HepG2 (cell line): ENCODE results near the gene TGFA. TPM values are rescaled to one million over a fixed set of nuclear protein-coding genes. Genes with fewer than 3 reads are reported as not detected.

ENCODE experiments used
- ARNTL ChIP-seq: sonication (generic); formaldehyde crosslinking; IDR thresholded peaks from 2 replicates; pipeline ENCODE4 v1.4.0; 2020; ENCODE audit warnings: mild to moderate bottlenecking, missing genetic modification reagents
- CENPT ChIP-seq: sonication (generic); formaldehyde crosslinking; IDR thresholded peaks from 2 replicates; pipeline ENCODE4 v1.8.0; 2022; ENCODE audit warnings: low read depth, mild to moderate bottlenecking, moderate library complexity, missing genetic modification reagents
- EHMT2 ChIP-seq: fragments of 200-600 bp; sonication (generic); IDR thresholded peaks from 2 replicates; pipeline ENCODE4 v1.7.0; 2017; ENCODE audit warnings: antibody characterized with exemption, low read depth, low read length, borderline replicate concordance
- EP300 ChIP-seq, 3 experiments: sonication (generic) in 1 of 3; formaldehyde crosslinking in 1 of 3; IDR thresholded peaks; 2 replicates each; pipeline versions ENCODE4 v1.5.1 to v1.6.1; 2011 to 2020; ENCODE audit warnings: low read depth in 2 of 3, low read length in 2 of 3, borderline replicate concordance in 1 of 3, improper control_type of control experiment in 1 of 3, mild to moderate bottlenecking in 1 of 3, missing genetic modification reagents in 1 of 3, moderate library complexity in 1 of 3
- GFI1 ChIP-seq: sonication (generic); formaldehyde crosslinking; IDR thresholded peaks from 2 replicates; pipeline ENCODE4 v1.5.0; 2020; ENCODE audit warnings: missing genetic modification reagents, mild to moderate bottlenecking, borderline replicate concordance
- HHEX ChIP-seq: IDR thresholded peaks from 2 replicates; pipeline ENCODE4 v1.6.1; 2016; ENCODE audit warnings: control low read depth
- ISL2 ChIP-seq: sonication (generic); formaldehyde crosslinking; IDR thresholded peaks from 2 replicates; pipeline ENCODE4 v1.5.0; 2020; ENCODE audit warnings: missing genetic modification reagents
- KDM5A ChIP-seq: fragments of 200-600 bp; sonication (generic); IDR thresholded peaks from 2 replicates; pipeline ENCODE4 v1.7.0; 2018; ENCODE audit warnings: antibody characterized with exemption, mild to moderate bottlenecking, low read length, borderline replicate concordance
- NCOR1 ChIP-seq: fragments of 200-600 bp; sonication (generic); IDR thresholded peaks from 2 replicates; pipeline ENCODE4 v1.7.0; 2017; ENCODE audit warnings: antibody characterized with exemption, low read length, borderline replicate concordance
- NFATC3 ChIP-seq: sonication (generic); formaldehyde crosslinking; IDR thresholded peaks from 2 replicates; pipeline ENCODE4 v1.5.1; 2020; ENCODE audit warnings: mild to moderate bottlenecking, missing genetic modification reagents
- RBM22 ChIP-seq: fragments of 200-400 bp; formaldehyde crosslinking; optimal IDR thresholded peaks from 2 replicates; pipeline ENCODE3; 2017; ENCODE audit warnings: mild to moderate bottlenecking, low read length, moderate library complexity
- REXO4 ChIP-seq: sonication (generic); formaldehyde crosslinking; IDR thresholded peaks from 2 replicates; pipeline ENCODE4 v1.8.0; 2022; ENCODE audit warnings: missing genetic modification reagents, mild to moderate bottlenecking, borderline replicate concordance
- RXRA ChIP-seq: sonication (generic); formaldehyde crosslinking; IDR thresholded peaks from 2 replicates; pipeline ENCODE4 v1.5.1; 2020; ENCODE audit warnings: missing genetic modification reagents
- SP140L ChIP-seq: sonication (generic); formaldehyde crosslinking; IDR thresholded peaks from 2 replicates; pipeline ENCODE4 v1.4.0; 2020; ENCODE audit warnings: missing genetic modification reagents, borderline replicate concordance
- SRF ChIP-seq: IDR thresholded peaks from 2 replicates; pipeline ENCODE4 v1.6.1; 2011; ENCODE audit warnings: mild to moderate bottlenecking, low read depth, low read length, moderate library complexity
- TBX2 ChIP-seq: sonication (generic); formaldehyde crosslinking; IDR thresholded peaks from 2 replicates; pipeline ENCODE4 v1.5.0; 2020; ENCODE audit warnings: missing genetic modification reagents, mild to moderate bottlenecking, borderline replicate concordance
- TCF12 ChIP-seq, 2 experiments: fragments of 450-650 bp in 1 of 2; sonication (generic) in 1 of 2; formaldehyde crosslinking in 1 of 2; IDR thresholded peaks; 2 replicates each; pipeline versions ENCODE4 v1.6.1 to v1.8.0; 2017 to 2022; ENCODE audit warnings: antibody characterized with exemption in 1 of 2, mild to moderate bottlenecking in 1 of 2, missing genetic modification reagents in 1 of 2, moderate library complexity in 1 of 2
- YEATS4 ChIP-seq: sonication (generic); formaldehyde crosslinking; IDR thresholded peaks from 2 replicates; pipeline ENCODE4 v1.4.0; 2020; ENCODE audit warnings: missing genetic modification reagents, borderline replicate concordance
- ZFP62 ChIP-seq: sonication (generic); formaldehyde crosslinking; IDR thresholded peaks from 2 replicates; pipeline ENCODE4 v1.4.0; 2020; ENCODE audit warnings: missing genetic modification reagents
- ZNF12 ChIP-seq: sonication (generic); formaldehyde crosslinking; IDR thresholded peaks from 2 replicates; pipeline ENCODE4 v1.5.0; 2020; ENCODE audit warnings: missing genetic modification reagents
- ZNF224 ChIP-seq: sonication (generic); formaldehyde crosslinking; IDR thresholded peaks from 2 replicates; pipeline ENCODE4 v1.5.0; 2020; ENCODE audit warnings: mild to moderate bottlenecking, missing genetic modification reagents
- ZNF619 ChIP-seq: sonication (generic); formaldehyde crosslinking; IDR thresholded peaks from 2 replicates; pipeline ENCODE4 v1.4.0; 2020; ENCODE audit warnings: mild to moderate bottlenecking, missing genetic modification reagents
- ZNF678 ChIP-seq: sonication (generic); formaldehyde crosslinking; IDR thresholded peaks from 2 replicates; pipeline ENCODE4 v1.4.0; 2020; ENCODE audit warnings: mild to moderate bottlenecking, missing genetic modification reagents
- polyA plus RNA-seq, 8 experiments: library from polyadenylated mRNA; depleted of rRNA in 3 of 8; stranded (reverse) in 7 of 8; unstranded in 1 of 8; fragments of >200 nt; fragmentation: Illumina TruSeq in 4 of 8; extraction: Trizol in 4 of 8; gene quantifications; 2 replicates each; pipeline versions ENCODE4 v1.2.1 to v1.2.3, GENCODE V29; 2011 to 2016; ENCODE audit warnings: low read depth in 4 of 8, missing spikeins in 1 of 8, mixed read lengths in 1 of 8; ENCODE audit not compliant: insufficient read depth in 1 of 8
- total RNA-seq, 5 experiments: library from RNA; depleted of rRNA; stranded (reverse); fragments of >200 nt; fragmentation: Illumina TruSeq; extraction: Trizol; gene quantifications; 2 replicates each; pipeline ENCODE4 v1.2.3, GENCODE V29; 2016; ENCODE audit warnings: low read depth in 1 of 5
- TF ChIP-seq, protein P1 (sequence below): sonication (generic); formaldehyde crosslinking; IDR thresholded peaks from 2 replicates; pipeline ENCODE4 v1.5.1; 2020; ENCODE audit warnings: mild to moderate bottlenecking, missing genetic modification reagents, moderate library complexity
- TF ChIP-seq, protein P2 (sequence below): sonication (generic); formaldehyde crosslinking; IDR thresholded peaks from 2 replicates; pipeline ENCODE4 v1.5.0; 2020; ENCODE audit warnings: mild to moderate bottlenecking, missing genetic modification reagents
- TF ChIP-seq, protein P3 (sequence below): sonication (generic); formaldehyde crosslinking; conservative IDR thresholded peaks from 2 replicates; pipeline ENCODE4 v1.8.1; 2023; ENCODE audit warnings: missing genetic modification reagents

Gene TGFA
- total and polyA plus RNA-seq, 2 of the 13 experiments (the other 11 are each of a cell fraction or from before 2014, with no cell fraction given), result 7.8 to 15.3 TPM

DNA sequence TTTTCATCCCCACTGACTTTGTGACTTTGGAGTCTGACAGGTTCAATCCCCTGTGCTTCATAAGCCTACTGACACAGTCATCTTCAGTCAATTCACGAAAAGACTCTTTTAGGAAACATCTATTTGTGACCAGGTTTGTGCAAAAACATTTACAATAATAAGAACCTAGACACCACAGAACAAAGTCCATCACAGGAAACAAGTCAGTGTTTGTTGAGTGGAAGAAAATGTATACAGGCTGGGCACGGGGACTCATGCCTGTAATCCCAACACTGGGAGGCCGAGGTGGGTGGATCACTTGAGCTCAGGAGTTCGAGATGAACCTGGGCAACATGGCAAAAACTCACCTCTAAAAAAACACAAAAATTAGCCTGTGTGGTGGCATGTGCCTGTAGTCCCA, 49.7 kb downstream of the TGFA start (continued):
- TF ChIP-seq, protein P1, sequence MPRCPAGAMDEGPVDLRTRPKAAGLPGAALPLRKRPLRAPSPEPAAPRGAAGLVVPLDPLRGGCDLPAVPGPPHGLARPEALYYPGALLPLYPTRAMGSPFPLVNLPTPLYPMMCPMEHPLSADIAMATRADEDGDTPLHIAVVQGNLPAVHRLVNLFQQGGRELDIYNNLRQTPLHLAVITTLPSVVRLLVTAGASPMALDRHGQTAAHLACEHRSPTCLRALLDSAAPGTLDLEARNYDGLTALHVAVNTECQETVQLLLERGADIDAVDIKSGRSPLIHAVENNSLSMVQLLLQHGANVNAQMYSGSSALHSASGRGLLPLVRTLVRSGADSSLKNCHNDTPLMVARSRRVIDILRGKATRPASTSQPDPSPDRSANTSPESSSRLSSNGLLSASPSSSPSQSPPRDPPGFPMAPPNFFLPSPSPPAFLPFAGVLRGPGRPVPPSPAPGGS (CRISPR knock-in tag), result no peak
- TF ChIP-seq ZFP62 (CRISPR knock-in tag) (no peak), KDM5A (no peak), ISL2 (CRISPR knock-in tag) (no peak), TBX2 (CRISPR knock-in tag) (peak; percentile 41; the same call in 1 of the 2 replicates), ZNF224 (CRISPR knock-in tag) (no peak), ARNTL (CRISPR knock-in tag) (no peak), EHMT2 (peak; percentile 35; the same call in 1 of the 2 replicates), RXRA (CRISPR knock-in tag) (no peak), SRF (no peak), GFI1 (CRISPR knock-in tag) (no peak), ZNF678 (CRISPR knock-in tag) (no peak), ZNF619 (CRISPR knock-in tag) (no peak), REXO4 (CRISPR knock-in tag) (no peak), CENPT (CRISPR knock-in tag) (no peak), SP140L (CRISPR knock-in tag) (no peak), NFATC3 (CRISPR knock-in tag) (no peak), HHEX (CRISPR knock-in tag) (no peak), YEATS4 (CRISPR knock-in tag) (no peak), EP300 (IDR thresholded peaks at IDR 0.05; ENCODE audit: low read depth in 2 of 2, low read length in 2 of 2) (peak in 1 of 2 experiments; percentile 70; a peak in 2 of 4 replicates), EP300 (CRISPR knock-in tag; IDR thresholded peaks at IDR 0.05; ENCODE audit: borderline replicate concordance) (no peak), RBM22 (no peak), NCOR1 (no peak), TCF12 (IDR thresholded peaks at IDR 0.05) (no peak), TCF12 (CRISPR knock-in tag; IDR thresholded peaks at IDR 0.05) (no peak), ZNF12 (no peak)
- TF ChIP-seq, protein P2, sequence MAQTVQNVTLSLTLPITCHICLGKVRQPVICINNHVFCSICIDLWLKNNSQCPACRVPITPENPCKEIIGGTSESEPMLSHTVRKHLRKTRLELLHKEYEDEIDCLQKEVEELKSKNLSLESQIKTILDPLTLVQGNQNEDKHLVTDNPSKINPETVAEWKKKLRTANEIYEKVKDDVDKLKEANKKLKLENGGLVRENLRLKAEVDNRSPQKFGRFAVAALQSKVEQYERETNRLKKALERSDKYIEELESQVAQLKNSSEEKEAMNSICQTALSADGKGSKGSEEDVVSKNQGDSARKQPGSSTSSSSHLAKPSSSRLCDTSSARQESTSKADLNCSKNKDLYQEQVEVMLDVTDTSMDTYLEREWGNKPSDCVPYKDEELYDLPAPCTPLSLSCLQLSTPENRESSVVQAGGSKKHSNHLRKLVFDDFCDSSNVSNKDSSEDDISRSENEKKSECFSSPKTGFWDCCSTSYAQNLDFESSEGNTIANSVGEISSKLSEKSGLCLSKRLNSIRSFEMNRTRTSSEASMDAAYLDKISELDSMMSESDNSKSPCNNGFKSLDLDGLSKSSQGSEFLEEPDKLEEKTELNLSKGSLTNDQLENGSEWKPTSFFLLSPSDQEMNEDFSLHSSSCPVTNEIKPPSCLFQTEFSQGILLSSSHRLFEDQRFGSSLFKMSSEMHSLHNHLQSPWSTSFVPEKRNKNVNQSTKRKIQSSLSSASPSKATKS, result no peak
- TF ChIP-seq, protein P3, sequence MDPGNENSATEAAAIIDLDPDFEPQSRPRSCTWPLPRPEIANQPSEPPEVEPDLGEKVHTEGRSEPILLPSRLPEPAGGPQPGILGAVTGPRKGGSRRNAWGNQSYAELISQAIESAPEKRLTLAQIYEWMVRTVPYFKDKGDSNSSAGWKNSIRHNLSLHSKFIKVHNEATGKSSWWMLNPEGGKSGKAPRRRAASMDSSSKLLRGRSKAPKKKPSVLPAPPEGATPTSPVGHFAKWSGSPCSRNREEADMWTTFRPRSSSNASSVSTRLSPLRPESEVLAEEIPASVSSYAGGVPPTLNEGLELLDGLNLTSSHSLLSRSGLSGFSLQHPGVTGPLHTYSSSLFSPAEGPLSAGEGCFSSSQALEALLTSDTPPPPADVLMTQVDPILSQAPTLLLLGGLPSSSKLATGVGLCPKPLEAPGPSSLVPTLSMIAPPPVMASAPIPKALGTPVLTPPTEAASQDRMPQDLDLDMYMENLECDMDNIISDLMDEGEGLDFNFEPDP, result no peak
